H1 (cell line): ENCODE measurements around the gene MARCHF3. TPM values are rescaled to one million over a fixed set of nuclear protein-coding genes. Genes with fewer than 3 reads are reported as not detected.

Source experiments
- CTCF ChIA-PET: fragments of 300-600 bp; sonication (Branson Sonifier 250); formaldehyde crosslinking; loops from one replicate; lab custom pipeline; 2021; ENCODE audit not compliant: partially characterized antibody; lab: Charles Lee
- POLR2A ChIA-PET: fragments of 300-600 bp; sonication (Branson Sonifier 250); formaldehyde crosslinking; loops from one replicate; lab custom pipeline; 2021; ENCODE audit warnings: inconsistent platforms; ENCODE audit not compliant: partially characterized antibody; lab: Charles Lee
- DNase-seq, 2 experiments: peaks; one replicate each; pipeline versions ENCODE4 v3.0.0 to v3.0.0-alpha.2; 2010 to 2022; ENCODE audit warnings: low spot score in 2 of 2, low read depth in 1 of 2, mixed read lengths in 1 of 2
- FAIRE-seq: peaks from 2 replicates; lab custom pipeline; 2011; peaks lifted over from hg19 to GRCh38; lab: Jason Lieb, UNC
- H2AFZ ChIP-seq: 2 replicates; pipeline ENCODE4 v1.8.1; 2012; ENCODE audit warnings: low read length, inconsistent platforms
- H2AK5ac ChIP-seq: 2 replicates; pipeline ENCODE4 v1.6.1; 2013; ENCODE audit warnings: low read depth, low read length
- H2BK120ac ChIP-seq: replicated peaks from 2 replicates; pipeline ENCODE3; 2013; ENCODE audit warnings: low read depth, low read length, inconsistent platforms
- H2BK12ac ChIP-seq: 2 replicates; pipeline ENCODE4 v1.6.1; 2013; ENCODE audit warnings: low read depth, low read length
- H2BK15ac ChIP-seq: 2 replicates; pipeline ENCODE4 v1.6.1; 2013; ENCODE audit warnings: low read length
- H2BK20ac ChIP-seq: 2 replicates; pipeline ENCODE4 v1.6.1; 2013; ENCODE audit warnings: low read length
- H2BK5ac ChIP-seq: 2 replicates; pipeline ENCODE4 v1.6.1; 2013; ENCODE audit warnings: low read depth, low read length
- H3K14ac ChIP-seq: 2 replicates; pipeline ENCODE4 v1.6.1; 2013; ENCODE audit warnings: inconsistent platforms; ENCODE audit not compliant: insufficient read length
- H3K18ac ChIP-seq: 2 replicates; pipeline ENCODE4 v1.6.1; 2013; ENCODE audit warnings: low read length; ENCODE audit errors: extremely low read depth
- H3K23ac ChIP-seq: 2 replicates; pipeline ENCODE4 v1.6.1; 2013; ENCODE audit warnings: inconsistent platforms; ENCODE audit not compliant: insufficient read length
- H3K23me2 ChIP-seq: 2 replicates; pipeline ENCODE4 v1.6.1; 2013; ENCODE audit warnings: low read depth, low read length
- H3K27ac ChIP-seq: 2 replicates; pipeline ENCODE4 v1.6.1; 2011; ENCODE audit warnings: low read depth, low read length, inconsistent platforms
- H3K27me3 ChIP-seq, 4 experiments: replicated peaks in 1 of 4; 1 replicate in 1 of 4; 2 replicates in 3 of 4; pipeline versions ENCODE4 v1.6.1 to v1.8.1; 2011 to 2013; ENCODE audit warnings: low read length in 3 of 4, mild to moderate bottlenecking in 3 of 4, inconsistent platforms in 2 of 4, mixed read lengths in 2 of 4, moderate library complexity in 1 of 4; ENCODE audit not compliant: control insufficient read depth in 3 of 4, insufficient read depth in 3 of 4; ENCODE audit errors: extremely low read depth in 1 of 4
- H3K36me3 ChIP-seq, 4 experiments: 2 replicates each; pipeline versions ENCODE4 v1.6.1 to v1.8.1; 2011 to 2013; ENCODE audit warnings: mild to moderate bottlenecking in 4 of 4, low read length in 3 of 4, moderate library complexity in 2 of 4, control low read depth in 1 of 4, inconsistent platforms in 1 of 4; ENCODE audit not compliant: insufficient read depth in 4 of 4, control insufficient read depth in 2 of 4
- H3K4ac ChIP-seq: replicated peaks from 2 replicates; pipeline ENCODE3; 2013; ENCODE audit warnings: low read length, low read depth, mixed read lengths, inconsistent platforms; ENCODE audit not compliant: insufficient read length
- H3K4me1 ChIP-seq, 4 experiments: replicated peaks in 1 of 4; 1 replicate in 1 of 4; 2 replicates in 3 of 4; pipeline versions ENCODE4 v1.6.1 to v1.8.1; 2011 to 2013; ENCODE audit warnings: low read length in 3 of 4, inconsistent platforms in 2 of 4, mixed read lengths in 1 of 4; ENCODE audit not compliant: insufficient read depth in 4 of 4, control insufficient read depth in 3 of 4
- H3K4me2 ChIP-seq, 2 experiments: 2 replicates each; pipeline versions ENCODE4 v1.6.1 to v1.8.1; 2011 to 2013; ENCODE audit warnings: low read depth in 2 of 2, low read length in 2 of 2, control low read depth in 1 of 2, inconsistent platforms in 1 of 2, mild to moderate bottlenecking in 1 of 2; ENCODE audit not compliant: insufficient read depth in 1 of 2
- H3K4me3 ChIP-seq, 4 experiments: fragments of 200-600, 300-600 bp in 1 of 4; sonication (generic), shearing (Covaris generic), sonication (Bioruptor Twin) in 1 of 4; 2 replicates each; pipeline versions ENCODE4 v1.5.1 to v1.8.1; 2011 to 2016; ENCODE audit warnings: low read length in 4 of 4, low read depth in 3 of 4, control low read depth in 2 of 4, inconsistent platforms in 2 of 4, mild to moderate bottlenecking in 2 of 4, mixed read lengths in 1 of 4, moderate library complexity in 1 of 4; ENCODE audit not compliant: insufficient read depth in 2 of 4; ENCODE audit errors: extremely low read depth in 1 of 4
- H3K56ac ChIP-seq: replicated peaks from 2 replicates; pipeline ENCODE3; 2013; ENCODE audit warnings: low read depth, mild to moderate bottlenecking, mixed read lengths, low read length, inconsistent platforms; ENCODE audit not compliant: insufficient read length
- H3K79me1 ChIP-seq: 2 replicates; pipeline ENCODE4 v1.6.1; 2013; ENCODE audit warnings: low read depth, low read length, control low read depth
- H3K79me2 ChIP-seq, 2 experiments: 2 replicates each; pipeline versions ENCODE4 v1.6.1 to v1.8.1; 2012 to 2013; ENCODE audit warnings: low read length in 2 of 2, mild to moderate bottlenecking in 2 of 2, inconsistent platforms in 1 of 2; ENCODE audit not compliant: insufficient read depth in 2 of 2, control insufficient read depth in 1 of 2
- H3K9ac ChIP-seq, 4 experiments: replicated peaks in 1 of 4; 1 replicate in 1 of 4; 2 replicates in 3 of 4; pipeline versions ENCODE4 v1.6.1 to v1.8.1; 2011 to 2013; ENCODE audit warnings: low read depth in 3 of 4, low read length in 3 of 4, control low read depth in 2 of 4, mild to moderate bottlenecking in 2 of 4, moderate library complexity in 2 of 4, inconsistent platforms in 1 of 4; ENCODE audit errors: extremely low read depth in 1 of 4
- H3K9me3 ChIP-seq, 2 experiments: 2 replicates each; pipeline versions ENCODE4 v1.6.1 to v1.8.1; 2012 to 2013; ENCODE audit warnings: mild to moderate bottlenecking in 2 of 2, moderate library complexity in 2 of 2, control low read depth in 1 of 2, inconsistent platforms in 1 of 2, low read depth in 1 of 2, low read length in 1 of 2, mixed read lengths in 1 of 2; ENCODE audit not compliant: insufficient read depth in 2 of 2
- H4K20me1 ChIP-seq, 2 experiments: replicated peaks in 1 of 2; 2 replicates each; pipeline versions ENCODE3 to v1.8.1; 2011 to 2013; ENCODE audit warnings: inconsistent platforms in 2 of 2, low read length in 2 of 2, mild to moderate bottlenecking in 1 of 2; ENCODE audit not compliant: insufficient read depth in 2 of 2, control insufficient read depth in 1 of 2
- H4K5ac ChIP-seq: 2 replicates; pipeline ENCODE4 v1.6.1; 2013; ENCODE audit warnings: low read length, low read depth, mixed read lengths, inconsistent platforms; ENCODE audit not compliant: insufficient read length
- H4K8ac ChIP-seq: 2 replicates; pipeline ENCODE4 v1.8.0; 2013; ENCODE audit warnings: mild to moderate bottlenecking, moderate library complexity, low read length, inconsistent platforms; ENCODE audit not compliant: insufficient read depth; ENCODE audit errors: extremely low read depth
- H4K91ac ChIP-seq: replicated peaks from 2 replicates; pipeline ENCODE3; 2013; ENCODE audit warnings: low read length, mixed read lengths, inconsistent platforms; ENCODE audit not compliant: insufficient read length
- BACH1 ChIP-seq: IDR thresholded peaks from 2 replicates; pipeline ENCODE4 v1.6.1; 2012; ENCODE audit warnings: low read length, improper control_type of control experiment
- CBX5 ChIP-seq: fragments of 300-800, 300-1000 bp; sonication (generic); IDR thresholded peaks from 2 replicates; pipeline ENCODE4 v1.7.1; 2016; ENCODE audit warnings: antibody characterized with exemption, low read length, low read depth
- CTBP2 ChIP-seq: IDR thresholded peaks from 2 replicates; pipeline ENCODE4 v1.7.0; 2011; ENCODE audit warnings: borderline replicate concordance, mild to moderate bottlenecking, moderate library complexity, mixed read lengths, low read length; ENCODE audit not compliant: insufficient read depth, insufficient read length
- EGR1 ChIP-seq: IDR thresholded peaks from 2 replicates; pipeline ENCODE4 v1.6.1; 2011; ENCODE audit warnings: low read depth, low read length, borderline replicate concordance
- EP300 ChIP-seq, 2 experiments: IDR thresholded peaks; 1 replicate in 1 of 2; 2 replicates in 1 of 2; pipeline ENCODE4 v1.6.1; 2011 to 2012; ENCODE audit warnings: low read depth in 2 of 2, low read length in 2 of 2, mild to moderate bottlenecking in 2 of 2, borderline replicate concordance in 1 of 2, inconsistent platforms in 1 of 2, moderate library complexity in 1 of 2
- JUN ChIP-seq: IDR thresholded peaks from 2 replicates; pipeline ENCODE4 v1.6.1; 2011; ENCODE audit warnings: low read depth, mild to moderate bottlenecking, improper control_type of control experiment, low read length
- NRF1 ChIP-seq: IDR thresholded peaks from 2 replicates; pipeline ENCODE4 v1.6.1; 2011; ENCODE audit warnings: mild to moderate bottlenecking, low read depth, low read length, improper control_type of control experiment
- POU5F1 ChIP-seq: IDR thresholded peaks from 2 replicates; pipeline ENCODE4 v1.6.1; 2011; ENCODE audit warnings: low read depth, mild to moderate bottlenecking, low read length, moderate library complexity
- RFX5 ChIP-seq: IDR thresholded peaks from 2 replicates; pipeline ENCODE4 v1.6.1; 2011; ENCODE audit warnings: low read depth, low read length, improper control_type of control experiment, borderline replicate concordance
- SIRT6 ChIP-seq: IDR thresholded peaks from one replicate; pipeline ENCODE4 v1.7.1; 2012; ENCODE audit warnings: low read length, inconsistent platforms
- SRF ChIP-seq: IDR thresholded peaks from 2 replicates; pipeline ENCODE4 v1.6.1; 2011; ENCODE audit warnings: mild to moderate bottlenecking, low read depth, low read length, moderate library complexity
- SUZ12 ChIP-seq: fragments of 200-600 bp; sonication (generic); IDR thresholded peaks from 2 replicates; pipeline ENCODE4 v1.6.1; 2012; ENCODE audit warnings: mild to moderate bottlenecking, inconsistent platforms, low read length, moderate library complexity, mixed read lengths
- YY1 ChIP-seq: IDR thresholded peaks from 2 replicates; pipeline ENCODE4 v1.6.1; 2011; ENCODE audit warnings: low read depth, mild to moderate bottlenecking, low read length
- WGBS, 2 experiments: shearing (Covaris generic) in 1 of 2; methylation state at CpG; one replicate each; pipeline versions ENCODE4 v1.1.6 to v1.1.7; 2013 to 2015; ENCODE audit warnings: low lambda C conversion rate in 2 of 2, mixed read lengths in 2 of 2, inconsistent platforms in 1 of 2, low coverage in 1 of 2, missing lambda C conversion rate in 1 of 2; ENCODE audit not compliant: insufficient replicate concordance in 2 of 2, insufficient coverage in 1 of 2, insufficient read length in 1 of 2; ENCODE audit errors: extremely low coverage in 1 of 2, missing lambda C conversion rate in 1 of 2; 5-methylcytosine and 5-hydroxymethylcytosine counted together
- polyA plus RNA-seq, 7 experiments: library from polyadenylated mRNA; depleted of rRNA in 3 of 7; stranded (reverse) in 5 of 7; unstranded in 2 of 7; fragments of >200 nt in 5 of 7; fragments of 200-250 nt in 2 of 7; gene quantifications; 1 replicate in 5 of 7; 2 replicates in 1 of 7; 4 replicates in 1 of 7; pipeline versions ENCODE4 v1.2.1 to v1.2.3, GENCODE V29; 2011 to 2013; ENCODE audit warnings: missing spikeins in 2 of 7, mixed read lengths in 2 of 7
- total RNA-seq: library from RNA; stranded (reverse); fragmentation: NEBNext Ultra II Directional; extraction: Animal tissue kit (Norgen Biotek cat#: 25700); gene quantifications from 2 replicates; pipeline ENCODE4 v1.2.1, GENCODE V29; 2021

Gene MARCHF3
- total and polyA plus RNA-seq, 2 of the 8 experiments (the other 6 are each of a cell fraction or from before 2014, with no cell fraction given) = 12.0 to 16.9 TPM

GRCh38 chr5:126926187-126926586, 104.2 kb downstream of the MARCHF3 start:
- DNase-seq = no peak
- Histone ChIP-seq H3K27ac (no peak overlapping the region), H3K79me1 (no peaks in the 10 kb centered on the region; the same call in 1 of the 2 replicates), H2BK120ac (no peak overlapping the region), H3K4me3 (no peak overlapping the region), H4K91ac (no peak overlapping the region), H2BK15ac (no peak overlapping the region; the same call in 1 of the 2 replicates), H3K36me3 (no peaks in the 10 kb centered on the region), H2BK5ac (no peak overlapping the region), H3K4me1 (peaks cover 0 to 10% (median 6%) of the 10 kb centered on the region in 4 experiments), H2AK5ac (no peak overlapping the region), H3K9me3 (no peaks in the 10 kb centered on the region; a peak in 1 of 4 replicates), H3K4ac (no peak overlapping the region), H2BK20ac (no peak overlapping the region), H2AFZ (no peak overlapping the region), H3K79me2 (no peaks in the 10 kb centered on the region), H3K18ac (no peak overlapping the region), H2BK12ac (no peak overlapping the region), H3K56ac (no peak overlapping the region), H4K20me1 (no peaks in the 10 kb centered on the region), H3K23ac (no peak overlapping the region), H3K14ac (no peak overlapping the region), H3K23me2 (no peaks in the 10 kb centered on the region), H3K27me3 (no peaks in the 10 kb centered on the region), H4K8ac (no peak overlapping the region), H3K9ac (no peak overlapping the region), H3K4me2 (no peak overlapping the region), H4K5ac (no peak overlapping the region)
- POLR2A ChIA-PET = no interaction called here
- WGBS, 2 experiments = 82% methylated on average over 2 of the region's 2 CpGs; no CpG with 5 or more reads in 1 of the 2 experiments
- no peak for FAIRE-seq
- CTCF ChIA-PET = interaction anchor here (0.6 to 1.8 kb wide), 3 partner anchors 19 to 116 kb away, joined by 3 to 5 read pairs (median 3); no protein-coding TSS in a partner anchor
- TF ChIP-seq SIRT6 (no peak), SRF (no peak), BACH1 (no peak), CTBP2 (no peak), YY1 (no peak), EP300 (IDR thresholded peaks at IDR 0.05; ENCODE audit: borderline replicate concordance in 1 of 2, low read depth in 2 of 2, low read length in 2 of 2) (no peak), NRF1 (no peak), SUZ12 (no peak), POU5F1 (no peak), EGR1 (no peak), JUN (no peak), CBX5 (no peak), RFX5 (no peak)
